ENCODE measurements around the gene UBE2U. TPM values are rescaled to one million over a fixed set of nuclear protein-coding genes. Genes with fewer than 3 reads are reported as not detected.

The UBE2U gene
- total RNA-seq, 1 experiment from 2014 or later = not detected

GRCh38 chr1:64280001-64280400, 76.6 kb downstream of the UBE2U start:
- ChIA-PET CTCF (no interaction called here), RAD21 (ENCODE audit: low non-redundant PET in 1 of 2, low total read pairs in 2 of 2, uncharacterized antibody in 2 of 2, unreplicated experiment in 2 of 2) (no interaction called here), POLR2A (no interaction called here)
- BruUV-seq (replicated peaks) = no TSS peak
- no peaks in the 10 kb centered on the region for H4K20me1 ChIP-seq (ENCODE audit: insufficient read depth)
- no peaks in the 10 kb centered on the region for H3K4me1 ChIP-seq (ENCODE audit: control insufficient read depth in 1 of 2, insufficient read depth in 2 of 2, low read length in 2 of 2)
- intact Hi-C loops (cut with micrococcal nuclease) = no loop called here
- H3K4me2 ChIP-seq (ENCODE audit: low read length) = no peak overlapping the region
- no peak overlapping the region for H3K4me3 ChIP-seq (replicated peaks in 1 of 2; ENCODE audit: low read depth in 1 of 2, low read length in 2 of 2)
- ATAC-seq (no peak), DNase-seq (ENCODE audit: low read depth, low spot score) (no peak)
- H2AFZ ChIP-seq (ENCODE audit: low read depth, low read length, poor library complexity, severe bottlenecking) = no peak overlapping the region
- no peaks in the 10 kb centered on the region for H3K9me3 ChIP-seq (ENCODE audit: control insufficient read depth in 1 of 2, insufficient read depth in 1 of 2, low read depth in 1 of 2, low read length in 2 of 2)
- no peak overlapping the region for H3K9ac ChIP-seq (ENCODE audit: low read length)
- no peaks in the 10 kb centered on the region for H3K9me2 ChIP-seq (ENCODE audit: insufficient read depth)
- no peaks in the 10 kb centered on the region for H3K27me3 ChIP-seq (ENCODE audit: insufficient read depth, low read length)
- H3K36me3 ChIP-seq (ENCODE audit: control insufficient read depth in 1 of 2, insufficient read depth in 2 of 2, low read length in 2 of 2) = no peaks in the 10 kb centered on the region
- H3K27ac ChIP-seq (ENCODE audit: low read depth, low read length) = no peak overlapping the region
- TF ChIP-seq YY1 (IDR thresholded peaks at IDR 0.05; ENCODE audit: extremely low read depth, insufficient replicate concordance, low read depth, low read length) (no peak), ZFX (IDR thresholded peaks at IDR 0.05) (no peak), CBX3 (IDR thresholded peaks at IDR 0.05; ENCODE audit: low read depth) (no peak), SP1 (IDR thresholded peaks at IDR 0.05; ENCODE audit: low read depth) (no peak), ZBTB33 (IDR thresholded peaks at IDR 0.05; ENCODE audit: extremely low read depth, insufficient replicate concordance, low read length) (no peak), FOSL1 (IDR thresholded peaks at IDR 0.05; ENCODE audit: low read depth) (no peak), EZH2phosphoT487 (IDR thresholded peaks at IDR 0.05; ENCODE audit: borderline replicate concordance) (no peak), ZNF274 (IDR thresholded peaks at IDR 0.05; ENCODE audit: low read depth, low read length) (no peak), POLR2A (IDR thresholded peaks at IDR 0.05; ENCODE audit: borderline replicate concordance, extremely low read depth, insufficient read depth, insufficient read length) (no peak), MAX (IDR thresholded peaks at IDR 0.05) (no peak), ELF1 (IDR thresholded peaks at IDR 0.05; ENCODE audit: borderline replicate concordance, low read depth) (no peak), JUND (IDR thresholded peaks at IDR 0.05) (no peak), REST (IDR thresholded peaks at IDR 0.05; ENCODE audit: low read depth) (no peak), POLR2AphosphoS5 (IDR thresholded peaks at IDR 0.05; ENCODE audit: low read depth, low read length) (no peak), EGR1 (IDR thresholded peaks at IDR 0.05; ENCODE audit: low read depth) (no peak), TCF7L2 (IDR thresholded peaks at IDR 0.05; ENCODE audit: borderline replicate concordance, extremely low read depth, insufficient read depth, insufficient read length) (no peak), EZH2 (IDR thresholded peaks at IDR 0.05) (no peak)
- H3K79me2 ChIP-seq (ENCODE audit: insufficient read depth, low read length) = no peaks in the 10 kb centered on the region
